GM19468 (cell line): ENCODE measurements around the gene PRDM16.

Source experiments
- ATAC-seq: cut with Tn5 transposase; IDR thresholded peaks from one replicate; pipeline ENCODE4 v1.9.1; 2021; ENCODE audit warnings: mild to moderate bottlenecking, moderate library complexity, moderate number of reproducible peaks; ENCODE audit not compliant: unreplicated experiment; ENCODE audit errors: extremely low read depth

Gene PRDM16

GRCh38 chr1:3187415-3188149 lies 118.6 kb downstream of the PRDM16 start:
- ATAC-seq, result no peak

- no peak for ATAC-seq
Measured at GRCh38 chr1:3188150-3188971, 119.4 kb downstream of the PRDM16 start.

GRCh38 chr1:3190256-3191041 lies 121.4 kb downstream of the PRDM16 start:
- no peak for ATAC-seq

- no peak for ATAC-seq
Measured at GRCh38 chr1:3192361-3192760, 123.4 kb downstream of the PRDM16 start.

GRCh38 chr1:3192825-3193224 lies 123.8 kb downstream of the PRDM16 start:
- no peak for ATAC-seq

GRCh38 chr1:3193811-3194210 lies 124.8 kb downstream of the PRDM16 start:
- no peak for ATAC-seq

- ATAC-seq, result no peak
Measured at GRCh38 chr1:3194760-3195479, 125.9 kb downstream of the PRDM16 start.

- ATAC-seq, result no peak
Measured at GRCh38 chr1:3195480-3195815, 126.4 kb downstream of the PRDM16 start.

GRCh38 chr1:3195966-3196515 lies 127.0 kb downstream of the PRDM16 start:
- ATAC-seq, result no peak

- no peak for ATAC-seq
Measured at GRCh38 chr1:3196577-3197245, 127.7 kb downstream of the PRDM16 start.

- no peak for ATAC-seq
Measured at GRCh38 chr1:3197781-3198316, 128.8 kb downstream of the PRDM16 start.

- ATAC-seq, result no peak
Measured at GRCh38 chr1:3198371-3199271, 129.6 kb downstream of the PRDM16 start.

- ATAC-seq, result no peak
Measured at GRCh38 chr1:3204725-3205124, 135.7 kb downstream of the PRDM16 start.

GRCh38 chr1:3205815-3206214 lies 136.8 kb downstream of the PRDM16 start:
- ATAC-seq, result no peak

- ATAC-seq, result no peak
Measured at GRCh38 chr1:3206696-3207095, 137.7 kb downstream of the PRDM16 start.

GRCh38 chr1:3207217-3207848 lies 138.3 kb downstream of the PRDM16 start:
- ATAC-seq, result no peak

- ATAC-seq, result no peak
Measured at GRCh38 chr1:3208819-3209200, 139.8 kb downstream of the PRDM16 start.

- no peak for ATAC-seq
Measured at GRCh38 chr1:3209201-3209600, 140.2 kb downstream of the PRDM16 start.
